Measurements from ENCODE around the gene ZFP14. TPM values are rescaled to one million over a fixed set of nuclear protein-coding genes. Genes with fewer than 3 reads are reported as not detected.

Gene ZFP14
- 0.74 and 1.9 TPM in 2 replicates for total RNA-seq

GRCh38 chr19:36378625-36379509, at the start of gene ZFP14:
Gene ZFP14 (minus strand): TSS chr19:36379201. CDS start chr19:36367892, 11,309 bp downstream.

DNA sequence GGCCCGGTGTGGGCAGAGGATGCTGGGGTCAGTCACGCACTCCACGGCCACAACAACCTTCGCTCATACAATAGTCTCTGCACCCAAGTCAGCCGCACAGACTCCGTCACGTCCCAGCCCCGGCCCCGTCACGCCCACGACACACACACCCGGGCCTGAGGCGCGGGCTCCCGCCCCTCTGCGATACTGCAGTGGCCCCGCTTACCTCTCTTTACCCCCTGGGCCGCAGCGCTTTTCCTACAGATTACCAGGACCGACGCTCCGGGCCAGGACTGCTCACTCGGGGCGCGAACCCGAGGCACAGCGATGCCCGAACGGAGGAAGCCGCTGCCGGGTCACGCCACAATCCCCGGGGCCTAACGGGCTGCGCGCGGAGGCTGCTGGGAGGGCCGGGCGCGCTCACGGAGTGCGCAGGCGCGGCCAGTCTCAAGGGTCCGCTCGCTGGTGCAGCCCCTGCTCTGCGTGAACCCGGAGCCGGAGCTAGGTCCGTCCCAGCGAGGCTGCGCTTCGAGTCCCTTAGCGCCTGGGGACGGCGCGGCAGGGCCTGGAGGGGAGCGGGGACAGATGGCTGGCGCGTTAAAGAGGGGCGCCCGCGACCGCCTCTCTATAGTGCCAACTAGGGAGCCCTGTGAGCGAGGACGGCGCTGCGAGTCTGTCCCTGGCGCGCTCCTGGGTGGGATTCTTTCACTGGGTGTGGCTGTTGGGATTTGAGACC, 39.4 kb upstream of the ZFP14 start, which contains the start of gene ZFP82:
ZFP82 (minus strand) TSS at position 358 of the 715 bp plus-strand sequence. CDS start 8,855 bp downstream, outside the sequence.

Other genes with a start within 250 kb of the ZFP14 start
- gene CAPNS1, start 239.1 kb downstream of the ZFP14 start, total RNA-seq: 265 and 334 TPM in 2 replicates
- 20.4 and 29.4 TPM in 2 replicates for gene COX7A1, start 226.8 kb downstream of the ZFP14 start, total RNA-seq
- gene ZNF565, start 164.5 kb downstream of the ZFP14 start, total RNA-seq: 1.2 and 1.9 TPM in 2 replicates
- gene ZNF146, start 164.1 kb downstream of the ZFP14 start, total RNA-seq: 67.8 and 79.5 TPM in 2 replicates
- gene ZFP82, start 39.4 kb upstream of the ZFP14 start, total RNA-seq: 2.8 and 3.3 TPM in 2 replicates
- 4.2 and 5.8 TPM in 2 replicates for gene ZNF566, start 110.4 kb upstream of the ZFP14 start, total RNA-seq
- 5.4 and 6.6 TPM in 2 replicates for gene ZNF260, start 149.1 kb upstream of the ZFP14 start, total RNA-seq
- gene ZNF529, start 194.1 kb upstream of the ZFP14 start, total RNA-seq: 2.7 and 4.1 TPM in 2 replicates
- gene ZNF382, start 226.1 kb upstream of the ZFP14 start, total RNA-seq: 2.1 and 3.7 TPM in 2 replicates